ENCODE data around the gene SRSF12. TPM values are rescaled to one million over a fixed set of nuclear protein-coding genes. Genes with fewer than 3 reads are reported as not detected.

SRSF12 gene
- total and polyA plus RNA-seq, 2 donors (not counting 3 experiments of a cell fraction or from before 2014, with no cell fraction given), result 0.07 to 0.18 TPM

DNA sequence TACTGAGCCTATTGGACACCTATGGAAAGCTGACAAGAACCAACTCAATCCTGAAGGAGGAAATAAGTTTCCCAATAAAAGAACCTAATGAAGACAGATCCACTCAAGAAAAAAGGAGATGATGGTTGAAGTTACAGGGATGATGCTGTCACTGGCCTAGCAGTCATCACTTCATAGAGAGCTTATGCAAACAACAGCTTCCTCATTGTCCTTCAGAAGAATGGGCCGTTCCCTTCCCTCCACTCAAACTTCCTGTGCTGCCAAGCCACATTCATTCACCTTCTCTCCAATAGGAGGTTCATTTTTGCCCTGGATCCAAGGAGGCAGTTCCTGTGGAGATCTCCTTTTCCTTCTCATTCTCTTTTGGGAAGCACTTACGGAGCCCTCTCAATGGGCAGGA is 14.2 kb upstream of the SRSF12 start:
- no peaks in the 10 kb centered on the region for H4K20me1 ChIP-seq (replicated peaks; ENCODE audit: control insufficient read depth, extremely low read depth, insufficient read depth, low read length)
- peaks cover 0 to 4% of the 10 kb centered on the region in 2 experiments for H3K27me3 ChIP-seq (ENCODE audit: control insufficient read depth in 2 of 2, insufficient read depth in 2 of 2, low read length in 2 of 2)
- FAIRE-seq (no peak), DNase-seq (ENCODE audit: low read depth, low spot score) (no peak)
- H3K79me2 ChIP-seq (ENCODE audit: control insufficient read depth, insufficient read depth, low read length), result no peaks in the 10 kb centered on the region
- no peak overlapping the region for H2AFZ ChIP-seq (ENCODE audit: low read depth, low read length)
- no peaks in the 10 kb centered on the region for H3K36me3 ChIP-seq (ENCODE audit: control insufficient read depth in 2 of 2, extremely low read depth in 1 of 2, insufficient read depth in 2 of 2, low read length in 2 of 2)
- H3K9me1 ChIP-seq (replicated peaks; ENCODE audit: control insufficient read depth, extremely low read depth, insufficient read depth, low read length), result no peaks in the 10 kb centered on the region
- no TSS peak for BruUV-seq (replicated peaks)
- ChIA-PET POLR2A (no interaction called here), CTCF (interaction anchor here (1.0 to 1.8 kb wide), 2 partner anchors 9 to 12 kb away, joined by 4 to 5 read pairs; no protein-coding TSS in a partner anchor)
- intact Hi-C loops (cut with micrococcal nuclease), result no loop called here
- H3K27ac ChIP-seq (ENCODE audit: insufficient read depth, low read depth, low read length), result no peak overlapping the region
- TF ChIP-seq, protein P1, sequence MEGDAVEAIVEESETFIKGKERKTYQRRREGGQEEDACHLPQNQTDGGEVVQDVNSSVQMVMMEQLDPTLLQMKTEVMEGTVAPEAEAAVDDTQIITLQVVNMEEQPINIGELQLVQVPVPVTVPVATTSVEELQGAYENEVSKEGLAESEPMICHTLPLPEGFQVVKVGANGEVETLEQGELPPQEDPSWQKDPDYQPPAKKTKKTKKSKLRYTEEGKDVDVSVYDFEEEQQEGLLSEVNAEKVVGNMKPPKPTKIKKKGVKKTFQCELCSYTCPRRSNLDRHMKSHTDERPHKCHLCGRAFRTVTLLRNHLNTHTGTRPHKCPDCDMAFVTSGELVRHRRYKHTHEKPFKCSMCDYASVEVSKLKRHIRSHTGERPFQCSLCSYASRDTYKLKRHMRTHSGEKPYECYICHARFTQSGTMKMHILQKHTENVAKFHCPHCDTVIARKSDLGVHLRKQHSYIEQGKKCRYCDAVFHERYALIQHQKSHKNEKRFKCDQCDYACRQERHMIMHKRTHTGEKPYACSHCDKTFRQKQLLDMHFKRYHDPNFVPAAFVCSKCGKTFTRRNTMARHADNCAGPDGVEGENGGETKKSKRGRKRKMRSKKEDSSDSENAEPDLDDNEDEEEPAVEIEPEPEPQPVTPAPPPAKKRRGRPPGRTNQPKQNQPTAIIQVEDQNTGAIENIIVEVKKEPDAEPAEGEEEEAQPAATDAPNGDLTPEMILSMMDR (IDR thresholded peaks at IDR 0.05; ENCODE audit: extremely low read depth in 1 of 2, insufficient read depth in 1 of 2, low read depth in 1 of 2, low read length in 2 of 2), result no peak
- no peak for TF ChIP-seq MAX (IDR thresholded peaks at IDR 0.05; ENCODE audit: insufficient read depth, insufficient read length)
- TF ChIP-seq GATA2 (IDR thresholded peaks at IDR 0.05; ENCODE audit: insufficient read depth, insufficient read length, low read depth, low read length), result no peak
- TF ChIP-seq EZH2 (IDR thresholded peaks at IDR 0.05; ENCODE audit: borderline replicate concordance, low read depth, low read length, severe bottlenecking), result no peak
- no peak for TF ChIP-seq POLR2AphosphoS5 (IDR thresholded peaks at IDR 0.05; ENCODE audit: insufficient read depth, low read depth, low read length)
- no peak for TF ChIP-seq MYC (IDR thresholded peaks at IDR 0.05; ENCODE audit: low read depth, low read length)
- no peak for TF ChIP-seq JUN (IDR thresholded peaks at IDR 0.05; ENCODE audit: borderline replicate concordance, insufficient read depth, insufficient read length, low read depth)
- TF ChIP-seq POLR2A (IDR thresholded peaks at IDR 0.05; ENCODE audit: low read depth, low read length), result no peak
- TF ChIP-seq FOS (IDR thresholded peaks at IDR 0.05; ENCODE audit: borderline replicate concordance, insufficient read depth, low read length), result no peak
- no peaks in the 10 kb centered on the region for H3K9me3 ChIP-seq (replicated peaks; ENCODE audit: control insufficient read depth, insufficient read depth, low read length)
- H3K4me3 ChIP-seq (replicated peaks in 1 of 3; ENCODE audit: insufficient read depth in 1 of 3, low read depth in 1 of 3, low read length in 3 of 3), result no peak overlapping the region
- H3K4me2 ChIP-seq (ENCODE audit: insufficient read depth, low read length), result no peak overlapping the region
- dilution Hi-C loops (cut with MboI; ENCODE audit: extremely low pct_ligation_motif_present, low sequenced_read_pairs), result no loop called here
- H3K4me1 ChIP-seq (ENCODE audit: control insufficient read depth, extremely low read depth, insufficient read depth, low read length), result no peaks in the 10 kb centered on the region
- H3K9ac ChIP-seq (replicated peaks; ENCODE audit: extremely low read depth, insufficient read depth, low read length), result no peak overlapping the region

All from endothelial cell of umbilical vein (primary cell).